HG02938 (cell line): ENCODE measurements around the gene YKT6.

ENCODE experiments used
- ATAC-seq: cut with Tn5 transposase; IDR thresholded peaks from one replicate; pipeline ENCODE4 v1.9.1; 2021; ENCODE audit warnings: mild to moderate bottlenecking, moderate library complexity; ENCODE audit not compliant: unreplicated experiment

The YKT6 gene

DNA sequence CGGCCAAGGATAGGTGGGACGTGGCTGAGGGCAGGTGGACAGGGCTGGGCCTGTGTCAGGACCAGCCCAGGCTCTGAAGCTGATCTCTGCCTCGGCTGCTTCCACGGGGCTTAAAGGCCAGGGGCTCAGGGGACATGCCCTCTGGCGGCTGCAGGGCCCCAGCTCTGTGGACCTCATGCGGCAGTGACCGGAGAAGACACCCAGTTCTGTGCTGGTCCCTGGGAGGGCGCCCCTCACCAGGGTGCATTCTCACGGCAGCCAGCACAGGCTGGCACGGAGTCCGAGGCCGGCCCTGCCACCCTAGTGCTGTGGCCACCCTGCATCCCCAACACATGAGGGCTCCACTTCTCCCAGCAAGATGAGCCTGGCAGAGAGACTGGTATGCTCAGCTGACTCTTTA lies 30.3 kb downstream of the YKT6 start:
- no peak for ATAC-seq

DNA sequence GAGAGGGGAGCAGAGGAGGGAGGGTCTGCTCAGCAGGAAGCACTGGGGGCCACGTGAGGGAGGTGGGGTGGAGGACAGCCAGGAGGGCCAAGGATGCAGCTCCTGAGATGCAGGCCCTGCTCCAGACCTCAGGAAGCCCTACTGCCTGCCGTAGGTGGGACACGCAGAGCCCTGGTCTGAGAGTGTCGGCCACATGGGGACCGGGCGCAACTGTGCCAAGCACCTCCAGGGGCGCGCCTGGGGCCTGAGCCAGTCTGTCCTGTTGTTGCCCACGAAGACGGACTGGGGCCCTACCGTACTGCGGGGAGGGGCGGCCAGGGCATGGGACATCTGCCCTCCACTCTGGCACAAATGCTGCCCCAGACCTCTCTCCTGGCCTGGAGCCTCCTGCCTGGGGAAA lies 31.6 kb downstream of the YKT6 start:
- ATAC-seq = no peak

DNA sequence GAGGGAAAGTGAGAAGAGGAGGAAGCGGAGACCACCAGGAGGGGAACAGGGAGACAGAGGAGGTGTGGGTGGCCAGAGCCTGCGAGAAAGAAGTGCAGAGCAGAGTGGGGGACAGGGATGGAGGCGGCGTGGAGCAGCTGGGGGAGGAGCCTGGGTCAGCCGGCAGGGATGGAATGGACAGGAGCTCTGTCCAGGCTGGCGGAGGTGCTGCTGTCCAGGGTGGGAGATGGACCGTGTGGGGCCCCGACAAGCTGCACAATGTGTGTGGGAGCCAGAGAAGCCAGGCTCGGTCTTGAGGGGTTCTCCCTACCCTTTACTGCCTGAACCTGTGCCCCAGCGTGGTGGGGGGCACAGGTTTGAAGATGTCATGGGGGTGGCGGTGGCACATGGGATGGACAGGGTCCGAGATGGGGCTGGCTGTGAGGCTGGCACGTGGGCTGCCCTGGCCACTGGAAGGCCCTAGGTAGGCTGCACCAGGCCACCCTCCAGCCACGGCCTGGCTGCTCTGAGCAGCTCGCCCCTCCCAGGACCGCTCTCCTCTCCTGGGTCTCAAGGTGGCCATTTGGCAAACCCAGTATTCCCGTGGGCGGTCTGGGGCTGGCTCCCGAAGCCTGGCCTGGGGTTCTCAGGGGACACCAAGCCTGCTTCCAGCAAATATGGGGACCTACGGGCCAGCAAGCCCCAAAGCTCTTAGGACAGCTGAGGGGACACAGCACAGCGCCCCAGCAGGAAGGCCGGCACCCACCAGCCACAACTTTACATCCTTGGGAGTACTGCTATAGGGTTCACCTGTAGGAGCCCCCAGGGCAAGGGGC lies 32.3 kb downstream of the YKT6 start:
- no peak for ATAC-seq

DNA sequence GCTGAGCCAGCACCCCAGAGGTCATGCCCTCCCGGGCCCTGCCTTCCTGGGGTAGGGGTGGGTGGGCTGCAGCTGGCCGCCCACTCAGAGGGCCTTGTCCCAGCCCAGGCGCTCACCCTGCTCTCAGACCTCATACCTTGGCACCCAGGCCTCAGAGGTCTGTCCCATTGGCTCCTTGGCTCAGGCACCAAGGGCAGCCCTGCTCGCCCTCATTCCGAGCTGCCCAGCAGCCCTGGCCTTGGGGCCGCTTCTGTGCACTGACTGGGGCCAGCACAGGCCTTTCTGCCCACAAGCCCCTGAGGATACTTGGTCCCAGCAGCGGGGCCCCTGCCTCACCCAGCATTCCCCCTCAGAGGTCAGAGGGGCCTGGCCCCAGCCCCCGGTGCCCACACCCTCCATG lies 34.3 kb downstream of the YKT6 start:
- no peak for ATAC-seq

DNA sequence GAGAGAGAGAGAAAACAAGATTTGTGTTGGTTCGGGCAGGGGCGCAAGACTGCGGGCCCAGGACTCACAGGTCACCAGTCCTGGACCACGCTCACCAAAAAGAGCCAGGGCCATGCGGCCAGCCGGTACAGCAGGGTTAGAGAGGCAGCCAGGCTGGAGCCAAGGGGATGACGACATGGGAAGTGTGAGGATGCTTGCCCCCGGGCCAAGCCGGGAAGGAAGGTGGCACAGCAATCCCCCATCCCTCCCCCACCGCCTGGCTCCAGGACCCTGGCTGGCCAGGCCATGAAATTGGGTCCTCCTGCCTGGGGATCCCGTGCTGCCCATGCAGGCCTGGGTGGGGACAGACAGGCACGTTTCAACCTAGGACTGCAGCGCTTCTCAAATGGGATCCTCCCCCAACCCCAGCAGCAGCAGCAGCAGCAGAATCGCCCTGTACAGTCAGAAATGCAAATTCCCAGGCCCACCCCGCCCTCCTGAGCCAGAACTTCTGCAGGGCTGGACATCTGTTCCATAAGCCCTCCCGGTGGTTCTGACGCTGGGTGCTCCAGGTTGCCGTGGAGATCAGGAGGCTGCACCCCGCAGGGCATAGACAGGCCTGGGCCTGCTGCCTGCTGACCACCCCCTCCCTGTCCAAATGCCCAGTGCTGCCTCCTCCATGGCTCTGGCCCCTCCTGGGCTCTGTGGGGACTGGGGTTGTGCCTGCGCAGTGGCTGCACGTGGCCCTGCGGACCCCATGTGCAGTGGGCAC lies 35.0 kb downstream of the YKT6 start:
- ATAC-seq = no peak

DNA sequence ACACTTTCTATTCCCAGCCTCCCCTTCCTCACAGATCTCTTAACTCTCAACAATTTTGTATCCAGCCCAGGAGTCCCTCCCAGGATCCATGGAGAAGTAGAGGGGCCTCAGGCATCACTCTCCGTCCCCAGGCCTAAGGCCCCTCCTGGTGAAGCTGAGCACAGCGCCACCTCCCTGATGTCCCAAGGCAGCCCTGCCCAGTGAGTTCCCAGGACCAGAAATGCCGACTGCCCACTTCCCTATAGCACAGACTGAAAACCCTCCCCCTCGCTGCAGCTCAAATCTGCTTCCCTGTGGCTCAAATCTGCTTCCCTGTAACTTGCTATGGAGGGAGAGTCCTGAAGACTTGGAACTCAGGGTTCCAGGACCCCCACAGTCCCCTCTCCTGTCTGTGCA lies 35.6 kb downstream of the YKT6 start:
- no peak for ATAC-seq

DNA sequence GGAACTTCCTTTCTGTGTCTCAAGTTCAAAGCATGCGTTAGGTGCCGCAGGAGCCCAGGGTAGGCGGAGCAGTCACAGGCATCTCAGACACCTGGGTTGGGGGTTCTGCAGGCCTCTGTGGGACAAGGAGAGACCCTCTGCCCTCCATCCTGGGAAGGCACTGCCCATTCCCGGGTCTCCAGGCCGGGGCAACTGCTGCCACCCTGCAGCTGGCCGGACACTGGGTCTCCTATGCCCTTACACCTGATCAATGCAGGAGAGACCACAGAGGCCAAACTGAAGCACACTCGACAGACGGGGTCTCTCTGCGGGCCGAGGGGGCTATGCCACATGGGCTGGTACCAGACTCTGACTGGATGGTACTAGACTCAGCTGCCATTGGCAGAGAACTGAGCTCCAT lies 36.9 kb downstream of the YKT6 start:
- no peak for ATAC-seq

DNA sequence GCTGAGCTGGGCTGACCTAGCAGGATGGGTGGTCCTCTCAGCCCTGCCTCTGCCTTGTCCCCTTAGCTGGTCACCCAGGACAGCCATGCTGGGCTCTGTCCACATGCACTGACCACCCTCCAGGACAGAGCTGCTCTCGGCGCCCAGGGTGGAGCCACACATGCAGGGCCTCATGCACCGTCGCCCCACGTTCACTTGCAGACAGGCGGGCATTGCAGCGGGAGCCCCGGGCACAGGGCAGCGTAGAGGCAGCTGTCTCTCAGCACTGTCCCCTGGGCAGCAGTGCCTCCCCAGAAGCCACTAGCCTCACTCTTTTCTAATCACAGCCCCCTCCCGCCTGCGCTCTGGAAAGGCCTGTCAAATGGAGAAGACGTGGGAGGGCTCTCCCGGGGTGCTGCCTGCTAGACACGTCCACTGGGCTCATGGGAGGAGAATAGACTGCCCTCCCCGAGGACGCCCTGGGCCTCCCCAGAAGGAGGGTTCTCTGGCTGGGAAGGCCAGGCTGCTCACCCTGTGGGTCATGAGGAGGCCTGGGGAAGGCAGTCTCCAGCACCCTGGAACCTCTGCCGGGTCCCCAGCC lies 37.4 kb downstream of the YKT6 start:
- no peak for ATAC-seq

DNA sequence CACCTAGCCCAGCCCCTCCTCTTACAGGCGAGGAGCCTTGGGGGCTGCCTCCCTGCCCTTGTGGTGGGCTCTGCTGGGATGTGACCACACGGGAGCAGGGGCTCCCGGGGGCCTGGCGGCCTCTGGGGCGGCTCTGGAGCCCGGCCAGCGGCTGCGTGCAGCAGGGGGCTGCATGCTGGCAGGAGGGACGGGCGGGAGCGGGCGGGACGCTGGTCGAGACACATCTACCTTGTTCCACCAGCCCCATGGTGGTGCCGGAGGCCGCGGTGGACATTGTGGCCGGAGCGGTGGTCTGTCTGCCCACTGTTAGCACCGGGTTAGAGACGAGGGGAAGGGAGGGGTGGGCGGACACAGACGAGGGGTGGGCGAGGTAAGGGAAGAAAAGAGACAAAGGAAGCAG lies 38.6 kb downstream of the YKT6 start:
- no peak for ATAC-seq

DNA sequence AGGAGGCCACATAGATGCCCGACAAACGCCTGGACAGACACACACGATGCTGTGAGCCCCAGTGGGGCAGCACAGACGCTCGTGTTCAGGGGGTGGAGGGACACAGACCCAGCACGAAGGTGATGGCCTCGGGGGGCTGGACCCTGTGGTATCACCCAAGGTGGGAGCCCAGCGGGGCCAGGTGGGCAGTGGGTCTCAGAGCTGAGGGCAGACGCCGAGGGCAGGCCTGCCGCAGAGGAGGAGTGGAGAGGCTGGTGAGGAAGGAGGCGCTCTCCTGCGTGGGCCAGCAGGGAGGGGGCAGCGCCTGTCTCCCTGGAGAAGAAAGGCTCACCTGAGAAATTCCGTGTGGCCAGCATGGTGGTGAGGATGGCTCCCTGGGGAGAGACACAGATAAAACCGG lies 39.6 kb downstream of the YKT6 start:
- ATAC-seq = no peak

DNA sequence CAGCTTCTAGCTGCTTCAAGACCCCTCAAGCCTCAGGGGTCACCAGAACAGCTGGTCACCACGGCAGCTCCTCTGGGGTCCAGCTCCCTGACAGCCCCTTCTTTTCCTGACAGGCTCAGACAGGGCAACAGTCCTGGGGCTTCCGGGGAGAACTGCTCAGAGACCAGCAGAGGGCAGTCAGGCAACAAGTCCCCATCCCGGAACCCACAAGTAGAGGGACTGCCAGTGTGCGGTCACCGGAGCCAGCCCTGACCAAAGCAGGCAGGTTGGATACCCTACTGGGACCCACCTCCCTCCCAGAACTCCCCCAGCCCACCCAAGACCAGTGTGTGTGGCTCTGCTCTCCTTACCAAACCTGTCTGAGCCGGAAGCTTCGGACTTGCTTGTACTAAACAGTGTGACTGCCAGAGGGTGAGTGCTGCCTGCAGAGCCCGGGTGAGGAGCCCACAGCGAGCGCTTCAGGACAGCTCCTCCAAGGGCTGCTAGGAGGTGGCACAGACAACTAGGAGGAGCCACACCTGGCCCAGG lies 40.3 kb downstream of the YKT6 start:
- peak; percentile 77 for ATAC-seq

DNA sequence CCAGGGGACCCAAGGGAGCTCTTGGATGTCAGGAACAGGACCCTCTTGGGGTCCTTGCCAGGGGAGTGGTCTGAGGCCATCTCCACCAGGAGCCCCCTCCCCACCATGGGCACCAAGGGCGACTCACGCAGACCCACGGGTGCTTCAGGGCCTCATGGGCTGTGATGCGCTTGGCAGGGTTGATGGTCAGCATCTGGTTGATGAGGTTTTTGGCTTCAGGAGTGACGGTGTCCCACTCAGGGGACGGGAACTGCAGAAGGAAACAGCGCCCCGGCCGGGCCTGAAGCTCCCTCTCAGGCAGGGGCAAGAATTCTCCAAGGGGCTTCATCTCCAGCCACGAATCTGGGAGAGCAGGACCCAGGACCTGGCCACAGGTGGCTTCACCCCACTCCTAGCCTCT lies 41.3 kb downstream of the YKT6 start:
- ATAC-seq = no peak

DNA sequence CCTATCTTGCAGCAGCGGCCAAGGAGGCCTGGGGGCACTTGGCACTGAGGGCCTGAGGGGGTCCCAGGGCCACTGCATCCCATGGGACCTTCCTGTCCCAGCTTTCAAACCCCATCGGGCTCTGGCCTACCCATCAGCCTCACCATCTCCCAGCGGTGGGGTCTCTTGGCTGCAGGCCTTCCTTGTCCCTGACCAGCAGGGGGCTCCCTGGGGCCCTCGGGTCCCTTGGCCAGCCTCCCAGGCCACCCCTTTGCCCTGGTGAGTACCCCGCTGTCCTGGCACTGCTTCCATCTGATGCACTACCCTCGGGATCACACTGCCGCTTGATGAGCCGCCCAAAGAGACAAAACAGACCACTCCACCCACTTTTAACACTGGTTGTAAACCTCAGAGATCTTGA lies 43.5 kb downstream of the YKT6 start:
- no peak for ATAC-seq

DNA sequence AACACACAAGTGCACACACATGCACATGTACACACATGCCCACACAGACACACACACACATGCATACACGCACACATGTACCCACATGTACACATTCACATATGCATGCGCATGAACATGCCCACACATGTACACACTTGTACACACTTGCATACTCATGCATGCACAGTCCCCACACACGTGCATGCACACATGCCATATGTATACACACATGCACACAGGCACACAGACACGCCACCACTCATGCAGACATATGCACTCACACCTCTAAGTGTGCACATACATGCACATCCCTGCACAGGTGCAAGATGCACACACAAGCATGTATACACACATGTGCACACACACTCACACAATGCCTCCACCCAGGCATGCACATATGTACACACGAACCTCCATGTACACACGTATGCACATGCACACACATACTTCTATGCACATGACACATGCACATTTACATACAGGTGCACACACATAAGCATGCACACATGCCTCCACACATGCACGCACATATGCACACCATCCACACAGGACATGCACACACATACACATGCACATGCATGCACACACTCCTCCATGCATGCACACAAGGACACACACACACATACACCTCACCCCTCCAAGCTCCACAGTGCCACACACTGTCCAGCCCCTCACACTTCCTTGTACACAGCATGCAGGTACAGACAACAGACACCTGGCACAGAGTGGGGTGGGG lies 45.8 kb downstream of the YKT6 start:
- no peak for ATAC-seq

DNA sequence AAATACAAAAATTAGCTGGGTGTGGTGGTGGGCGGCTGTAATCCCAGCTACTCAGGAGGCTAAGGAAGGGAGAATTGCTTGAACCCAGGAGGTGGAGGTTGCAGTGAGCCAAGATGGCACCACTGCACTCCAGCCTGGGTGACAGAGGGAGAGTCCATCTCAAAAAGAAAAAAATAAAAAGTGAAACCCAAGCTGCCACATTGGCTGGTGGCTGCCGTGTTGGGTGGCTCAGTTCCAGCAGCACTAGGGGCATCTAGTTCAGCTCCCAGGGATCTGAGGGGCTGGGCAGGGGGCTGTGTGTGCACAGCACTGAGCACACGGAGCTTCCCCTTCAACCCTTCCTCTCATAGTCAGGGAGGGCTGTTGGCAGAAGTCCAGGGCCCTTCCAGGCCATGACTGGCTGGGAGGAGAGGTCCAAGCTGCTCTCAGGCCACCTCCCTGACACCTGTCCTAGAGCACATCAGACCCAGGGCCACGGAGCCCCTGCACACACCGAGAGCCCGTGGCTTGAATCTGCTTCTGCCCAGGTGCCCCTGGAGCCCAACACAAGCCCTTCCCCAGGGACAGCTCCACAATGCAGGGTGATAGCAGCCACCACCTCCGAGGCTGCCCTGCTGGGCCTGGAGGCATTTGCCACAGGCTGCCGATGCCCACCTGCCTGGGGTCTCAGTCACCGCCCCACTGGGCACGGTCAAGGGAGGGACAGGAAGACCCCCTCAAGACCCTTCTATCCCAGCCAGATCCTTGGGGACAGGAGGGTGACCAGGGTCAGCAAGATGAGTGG lies 47.3 kb downstream of the YKT6 start:
- ATAC-seq = no peak

DNA sequence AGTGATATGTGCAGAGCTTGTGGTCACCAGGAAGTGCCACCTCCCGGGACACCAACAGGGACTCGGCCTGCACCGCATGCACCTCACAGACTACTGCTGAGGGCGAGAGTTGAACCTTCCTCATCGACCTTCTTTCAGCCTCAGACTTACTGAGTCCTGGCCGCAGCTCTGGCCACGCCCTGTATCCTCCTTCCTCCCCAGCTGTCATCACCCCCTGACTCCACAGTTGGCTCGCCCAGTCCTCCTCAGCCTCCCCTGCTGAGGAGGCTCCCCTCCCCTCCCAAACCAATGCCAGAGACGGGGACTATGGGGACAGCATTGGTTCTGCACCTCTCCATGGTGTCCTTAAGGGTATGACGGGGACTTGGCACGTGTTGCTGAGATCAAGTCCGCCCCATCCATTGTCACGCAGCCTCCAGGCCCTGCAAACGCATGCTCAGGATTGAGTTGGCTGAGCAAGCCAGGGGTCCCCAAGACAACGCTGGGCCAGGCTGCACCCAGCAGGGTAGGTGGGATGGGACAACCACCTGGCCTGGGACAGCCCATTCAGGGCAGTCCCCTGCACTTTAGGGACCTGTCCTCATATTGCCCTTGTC lies 49.0 kb downstream of the YKT6 start:
- no peak for ATAC-seq

DNA sequence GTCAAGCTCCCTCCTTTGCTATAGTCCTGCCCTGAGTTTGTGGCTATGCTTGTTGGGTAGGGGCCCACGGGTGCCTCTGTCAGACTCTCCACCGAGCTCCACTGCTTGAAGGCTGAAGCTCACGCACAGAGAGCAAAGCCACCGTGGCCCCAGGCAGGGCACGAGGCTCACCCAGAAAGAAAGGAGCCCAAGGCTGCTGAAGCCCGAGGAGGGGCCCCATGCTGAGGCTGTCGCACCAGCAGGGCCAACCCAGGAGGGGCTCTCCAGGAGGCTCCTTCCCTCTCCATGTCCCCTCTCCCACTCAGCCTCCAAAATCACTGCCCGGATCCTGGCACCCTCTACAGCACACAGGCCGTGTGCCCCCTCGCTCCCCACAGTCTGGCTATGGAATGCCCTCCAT lies 50.5 kb downstream of the YKT6 start:
- no peak for ATAC-seq

DNA sequence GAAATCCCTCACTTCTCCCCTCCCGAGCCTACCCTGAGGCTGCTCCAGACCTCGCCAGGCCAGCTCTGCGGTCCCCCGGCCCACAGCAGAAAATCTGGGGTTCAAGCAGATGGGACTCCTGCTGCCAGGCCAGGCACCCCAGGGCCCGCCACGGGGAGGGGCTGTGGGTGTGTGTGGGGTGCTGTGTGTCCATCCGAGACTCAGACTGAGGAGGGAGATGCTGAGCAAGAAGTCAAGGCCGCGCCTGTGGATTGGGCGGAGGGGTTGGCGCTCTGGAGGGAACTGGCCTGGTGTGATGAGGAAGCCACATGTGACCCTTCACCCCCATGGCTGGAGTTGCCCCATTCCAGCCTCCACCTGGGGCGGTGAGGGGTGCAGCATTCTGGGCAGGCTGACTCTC lies 51.1 kb downstream of the YKT6 start:
- ATAC-seq = no peak

DNA sequence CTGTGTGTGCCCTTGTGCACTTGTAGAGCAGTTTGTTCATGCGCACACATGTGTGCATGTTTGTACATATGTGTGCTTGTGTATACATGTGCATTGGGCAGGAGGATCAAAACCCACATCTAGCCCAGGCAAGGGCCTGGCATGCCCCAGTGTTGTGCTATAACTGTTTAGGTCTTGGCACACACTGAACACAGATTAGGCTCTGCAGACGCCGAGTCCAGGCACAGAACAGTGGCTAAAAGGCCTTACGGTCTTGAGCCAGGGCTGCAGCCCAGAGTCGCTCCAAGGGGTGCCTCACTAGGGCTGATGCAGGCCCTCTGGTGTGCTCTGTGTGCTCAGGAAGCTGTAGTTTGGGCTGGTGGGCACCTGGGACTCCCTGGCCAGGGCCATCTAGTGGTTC lies 55.7 kb downstream of the YKT6 start:
- no peak for ATAC-seq

DNA sequence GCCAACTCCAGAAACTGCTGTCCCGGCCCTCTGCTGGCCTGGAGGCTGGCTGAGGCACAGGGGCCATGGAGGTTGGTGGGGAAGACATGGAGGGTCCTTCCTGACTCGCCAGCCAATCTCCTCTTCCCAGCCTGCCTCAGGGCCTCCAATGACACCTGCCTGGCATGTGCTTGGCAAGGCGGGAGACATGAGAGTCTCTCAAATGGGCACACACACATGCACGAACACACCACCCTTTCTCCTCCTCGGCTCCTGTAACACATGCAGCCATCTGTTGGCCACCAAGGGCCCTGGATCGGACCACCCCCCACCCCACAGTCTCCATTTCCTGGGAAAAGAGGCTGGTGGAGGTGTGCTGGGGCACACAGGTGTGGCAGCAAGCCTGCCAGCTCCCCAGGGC lies 56.4 kb downstream of the YKT6 start:
- ATAC-seq = no peak
